ENCODE measurements around the gene PRIM1. TPM values are rescaled to one million over a fixed set of nuclear protein-coding genes. Genes with fewer than 3 reads are reported as not detected.

PRIM1 gene
- total RNA-seq, 2 donors from 2014 or later = 9.0 to 14.5 TPM

- H3K4me1 ChIP-seq (replicated peaks) = no peaks in the 10 kb centered on the region
- no peak for DNase-seq (ENCODE audit: low spot score)
- no peaks in the 10 kb centered on the region for H3K27me3 ChIP-seq (replicated peaks; ENCODE audit: insufficient read depth)
- H3K36me3 ChIP-seq = no peaks in the 10 kb centered on the region
- no peaks in the 10 kb centered on the region for H3K9me3 ChIP-seq
- TF ChIP-seq POLR2AphosphoS5 (IDR thresholded peaks at IDR 0.05) (no peak), POLR2A (IDR thresholded peaks at IDR 0.05) (no peak), CTCF (IDR thresholded peaks at IDR 0.05) (no peak)
- no peak overlapping the region for H3K27ac ChIP-seq
- H3K4me3 ChIP-seq = no peak overlapping the region
- intact Hi-C loops (cut with DNase I) = no loop called here
Measured at GRCh38 chr12:56787498-56787897, 35.4 kb upstream of the PRIM1 start.

- no peaks in the 10 kb centered on the region for H3K36me3 ChIP-seq
- TF ChIP-seq POLR2AphosphoS5 (IDR thresholded peaks at IDR 0.05) (no peak), POLR2A (IDR thresholded peaks at IDR 0.05) (no peak), CTCF (IDR thresholded peaks at IDR 0.05) (no peak)
- no peaks in the 10 kb centered on the region for H3K4me1 ChIP-seq (replicated peaks)
- H3K27ac ChIP-seq = no peak overlapping the region
- 94% methylated on average over 1 of the region's 1 CpG for WGBS
- no peak for DNase-seq (ENCODE audit: low spot score)
- no peak overlapping the region for H3K4me3 ChIP-seq
- intact Hi-C loops (cut with DNase I) = no loop called here
- H3K27me3 ChIP-seq (replicated peaks; ENCODE audit: insufficient read depth) = no peaks in the 10 kb centered on the region
- H3K9me3 ChIP-seq = no peaks in the 10 kb centered on the region
Measured at GRCh38 chr12:56785874-56786273, 33.8 kb upstream of the PRIM1 start.

GRCh38 chr12:56785141-56785865 lies 33.2 kb upstream of the PRIM1 start:
- no peaks in the 10 kb centered on the region for H3K27me3 ChIP-seq (replicated peaks; ENCODE audit: insufficient read depth)
- H3K27ac ChIP-seq = no peak overlapping the region
- H3K4me3 ChIP-seq = no peak overlapping the region
- intact Hi-C loops (cut with DNase I) = no loop called here
- WGBS = 87% methylated on average over 2 of the region's 2 CpGs
- no peaks in the 10 kb centered on the region for H3K36me3 ChIP-seq
- no peak for DNase-seq (ENCODE audit: low spot score)
- H3K9me3 ChIP-seq = no peaks in the 10 kb centered on the region
- TF ChIP-seq CTCF (IDR thresholded peaks at IDR 0.05) (no peak), POLR2AphosphoS5 (IDR thresholded peaks at IDR 0.05) (no peak), POLR2A (IDR thresholded peaks at IDR 0.05) (no peak)
- no peaks in the 10 kb centered on the region for H3K4me1 ChIP-seq (replicated peaks)

- Histone ChIP-seq H3K9me3 (no peaks in the 10 kb centered on the region), H3K4me1 (replicated peaks) (no peaks in the 10 kb centered on the region), H3K4me3 (no peak overlapping the region), H3K27me3 (replicated peaks; ENCODE audit: insufficient read depth) (no peaks in the 10 kb centered on the region), H3K36me3 (no peaks in the 10 kb centered on the region), H3K27ac (no peak overlapping the region)
- no peak for DNase-seq (ENCODE audit: low spot score)
- WGBS = 97% methylated on average over 4 of the region's 4 CpGs
- TF ChIP-seq POLR2AphosphoS5 (IDR thresholded peaks at IDR 0.05) (no peak), POLR2A (IDR thresholded peaks at IDR 0.05) (no peak)
- intact Hi-C loops (cut with DNase I) = no loop called here
Measured at GRCh38 chr12:56781726-56782125, 29.6 kb upstream of the PRIM1 start.

- H3K36me3 ChIP-seq = no peaks in the 10 kb centered on the region
- DNase-seq (ENCODE audit: low spot score) = no peak
- intact Hi-C loops (cut with DNase I) = no loop called here
- TF ChIP-seq POLR2AphosphoS5 (IDR thresholded peaks at IDR 0.05) (no peak), POLR2A (IDR thresholded peaks at IDR 0.05) (no peak), CTCF (IDR thresholded peaks at IDR 0.05) (no peak)
- no peaks in the 10 kb centered on the region for H3K9me3 ChIP-seq
- no peak overlapping the region for H3K27ac ChIP-seq
- H3K4me1 ChIP-seq (replicated peaks) = no peaks in the 10 kb centered on the region
- no peak overlapping the region for H3K4me3 ChIP-seq
- 97% methylated on average over 17 of the region's 17 CpGs for WGBS
- H3K27me3 ChIP-seq (replicated peaks; ENCODE audit: insufficient read depth) = no peaks in the 10 kb centered on the region
Measured at GRCh38 chr12:56778756-56779155, 26.6 kb upstream of the PRIM1 start.

Data from prostate gland (tissue), 2 donors.